ENCODE results near the gene FBXL7. TPM values are rescaled to one million over a fixed set of nuclear protein-coding genes. Genes with fewer than 3 reads are reported as not detected.
A peak's percentile ranks its signal among the peaks of the same experiment; 100 is the strongest.

The FBXL7 gene
- 1 to 10 TPM in 5 of 6 experiments, under 1 TPM in 1; 0.81 to 1.9 (median 1.3) TPM for total RNA-seq
- long read RNA-seq, partial matches to known transcripts: 0 of 2 reads
- long read RNA-seq, other reads (novel, unspliced or antisense): 2 of 2 reads

- WGBS (ENCODE audit: insufficient coverage, low coverage, low lambda C conversion rate, missing lambda C conversion rate): 6% methylated on average over 12 of the region's 60 CpGs
- peak; percentile 87 to 91 (median 88) for ATAC-seq
- peak; percentile 65 to 75 (median 68) for DNase-seq
- H3K36me3 ChIP-seq: no peaks in the 10 kb centered on the region
- peaks cover 0 to 9% (median 0%) of the 10 kb centered on the region in 4 donors for H3K4me1 ChIP-seq
- H3K9me3 ChIP-seq: no peaks in the 10 kb centered on the region
- H3K27me3 ChIP-seq: peaks cover 0 to 7% of the 10 kb centered on the region in 2 donors
- peak within 1 kb of the TSS; percentile 31 to 69 (median 52) for H3K27ac ChIP-seq
- TF ChIP-seq POLR2A (IDR thresholded peaks at IDR 0.05) (peak; percentile 47), CTCF (IDR thresholded peaks at IDR 0.05) (peak in 1 of 4 donors; percentile 27)
- intact Hi-C loops (cut with DNase I): no loop called here
- peak within 1 kb of the TSS; percentile 40 to 58 (median 45) for H3K4me3 ChIP-seq
Measured at GRCh38 chr5:15499528-15500324, at the start of gene FBXL7. TSS of gene FBXL7 (plus strand) at chr5:15500180.

GRCh38 chr5:15450473-15450872 lies 49.5 kb upstream of the FBXL7 start:
- Histone ChIP-seq H3K27me3 (no peaks in the 10 kb centered on the region), H3K9me3 (no peaks in the 10 kb centered on the region), H3K4me1 (no peaks in the 10 kb centered on the region), H3K4me3 (no peak overlapping the region), H3K27ac (no peak overlapping the region), H3K36me3 (no peaks in the 10 kb centered on the region)
- 74% methylated on average over 4 of the region's 11 CpGs for WGBS (ENCODE audit: insufficient coverage, low coverage, low lambda C conversion rate, missing lambda C conversion rate)
- DNase-seq (no peak), ATAC-seq (no peak)
- intact Hi-C loops (cut with DNase I): no loop called here
- TF ChIP-seq CTCF (IDR thresholded peaks at IDR 0.05): no peak
- no peak for TF ChIP-seq POLR2A (IDR thresholded peaks at IDR 0.05)

- Histone ChIP-seq H3K9me3 (no peaks in the 10 kb centered on the region), H3K27me3 (no peaks in the 10 kb centered on the region), H3K4me3 (no peak overlapping the region), H3K36me3 (no peaks in the 10 kb centered on the region), H3K27ac (no peak overlapping the region), H3K4me1 (no peaks in the 10 kb centered on the region)
- no peak for TF ChIP-seq POLR2A (IDR thresholded peaks at IDR 0.05)
- TF ChIP-seq CTCF (IDR thresholded peaks at IDR 0.05): no peak
- intact Hi-C loops (cut with DNase I): no loop called here
- no peak for DNase-seq
- WGBS (ENCODE audit: insufficient coverage, low coverage, low lambda C conversion rate, missing lambda C conversion rate): no CpG with 5 or more reads among the region's 4 CpGs
- ATAC-seq: peak in 1 of 4 donors; percentile 17
Measured at GRCh38 chr5:15450949-15451348, 49.0 kb upstream of the FBXL7 start.

- ATAC-seq (no peak), DNase-seq (no peak)
- Histone ChIP-seq H3K9me3 (no peaks in the 10 kb centered on the region), H3K27ac (no peak overlapping the region), H3K36me3 (no peaks in the 10 kb centered on the region), H3K4me1 (no peaks in the 10 kb centered on the region), H3K27me3 (no peaks in the 10 kb centered on the region), H3K4me3 (no peak overlapping the region)
- no peak for TF ChIP-seq POLR2A (IDR thresholded peaks at IDR 0.05)
- no peak for TF ChIP-seq CTCF (IDR thresholded peaks at IDR 0.05)
- WGBS (ENCODE audit: insufficient coverage, low coverage, low lambda C conversion rate, missing lambda C conversion rate): 23% methylated on average over 1 of the region's 1 CpG
- intact Hi-C loops (cut with DNase I): no loop called here
Measured at GRCh38 chr5:15452030-15452429, 48.0 kb upstream of the FBXL7 start.

Data from right lobe of liver (tissue), 6 donors.